CD14-positive monocyte (primary cell): ENCODE data around the gene ING4. TPM values are rescaled to one million over a fixed set of nuclear protein-coding genes. Genes with fewer than 3 reads are reported as not detected.

ENCODE experiments used
- DNase-seq, 3 donors: peaks; one replicate each; pipeline ENCODE4 v3.0.0-alpha.2; 2011 to 2022
- H2AFZ ChIP-seq: 2 replicates; pipeline ENCODE4 v1.6.0; 2012; ENCODE audit warnings: mild to moderate bottlenecking, low read depth, low read length, inconsistent platforms; ENCODE audit not compliant: insufficient read depth, poor library complexity, severe bottlenecking
- H3K27ac ChIP-seq, 2 donors: 1 replicate in 1 of 2; 2 replicates in 1 of 2; pipeline ENCODE4 v1.5.1; 2012 to 2013; ENCODE audit warnings: low read length in 2 of 2, control low read depth in 1 of 2, inconsistent platforms in 1 of 2, low read depth in 1 of 2, mild to moderate bottlenecking in 1 of 2
- H3K27me3 ChIP-seq, 2 donors: one replicate each; pipeline versions ENCODE4 v1.6.0 to v1.6.1; 2011 to 2013; ENCODE audit warnings: low read length in 2 of 2; ENCODE audit not compliant: control insufficient read depth in 2 of 2, insufficient read depth in 2 of 2
- H3K36me3 ChIP-seq, 2 donors: replicated peaks in 1 of 2; 1 replicate in 1 of 2; 2 replicates in 1 of 2; pipeline versions ENCODE4 v1.5.1 to v1.6.1; 2012 to 2013; ENCODE audit warnings: low read length in 2 of 2, control low read depth in 1 of 2, inconsistent platforms in 1 of 2, mild to moderate bottlenecking in 1 of 2; ENCODE audit not compliant: insufficient read depth in 2 of 2, control insufficient read depth in 1 of 2
- H3K4me1 ChIP-seq, 2 donors: 1 replicate in 1 of 2; 2 replicates in 1 of 2; pipeline versions ENCODE4 v1.5.1 to v1.6.1; 2012 to 2013; ENCODE audit warnings: low read length in 2 of 2, control low read depth in 1 of 2, inconsistent platforms in 1 of 2, mild to moderate bottlenecking in 1 of 2, moderate library complexity in 1 of 2; ENCODE audit not compliant: insufficient read depth in 2 of 2, control insufficient read depth in 1 of 2
- H3K4me2 ChIP-seq: replicated peaks from 2 replicates; pipeline ENCODE3; 2012; ENCODE audit warnings: low read length, moderate library complexity, mild to moderate bottlenecking; ENCODE audit not compliant: poor library complexity, severe bottlenecking; ENCODE audit errors: extremely low read depth
- H3K4me3 ChIP-seq, 3 experiments: fragments of 200-600 bp in 1 of 3; sonication (generic) in 1 of 3; replicated peaks in 1 of 3; 1 replicate in 2 of 3; 2 replicates in 1 of 3; pipeline ENCODE4 v1.5.1; 2011 to 2013; ENCODE audit warnings: low read length in 3 of 3, mild to moderate bottlenecking in 3 of 3, control low read depth in 2 of 3, low read depth in 2 of 3, inconsistent platforms in 1 of 3, moderate library complexity in 1 of 3
- H3K79me2 ChIP-seq: 2 replicates; pipeline ENCODE4 v1.6.0; 2012; ENCODE audit warnings: mild to moderate bottlenecking, control low read depth, inconsistent platforms, low read length, moderate library complexity; ENCODE audit not compliant: insufficient read depth
- H3K9ac ChIP-seq: 2 replicates; pipeline ENCODE4 v1.6.0; 2017; ENCODE audit warnings: low read length, mild to moderate bottlenecking; ENCODE audit not compliant: insufficient read depth, poor library complexity, severe bottlenecking
- H3K9me3 ChIP-seq, 2 donors: replicated peaks in 1 of 2; 1 replicate in 1 of 2; 2 replicates in 1 of 2; pipeline versions ENCODE4 v1.5.1 to v1.6.1; 2012 to 2013; ENCODE audit warnings: low read length in 2 of 2, control low read depth in 1 of 2; ENCODE audit not compliant: control insufficient read depth in 1 of 2, insufficient read depth in 1 of 2
- H4K20me1 ChIP-seq: 2 replicates; pipeline ENCODE4 v1.6.0; 2012; ENCODE audit warnings: mild to moderate bottlenecking, low read length, control low read depth, moderate library complexity; ENCODE audit not compliant: insufficient read depth
- H3K27ac Mint-ChIP-seq, 7 donors: one replicate each; pipeline ENCODE4 v1.8.0; 2020; ENCODE audit warnings: mild to moderate bottlenecking in 7 of 7, mixed read lengths in 7 of 7, moderate library complexity in 6 of 7, inconsistent platforms in 2 of 7
- H3K27me3 Mint-ChIP-seq, 3 donors: one replicate each; pipeline ENCODE4 v1.8.0; 2021 to 2022; ENCODE audit warnings: low read depth in 3 of 3, mild to moderate bottlenecking in 3 of 3, mixed read lengths in 3 of 3, moderate library complexity in 3 of 3, inconsistent platforms in 1 of 3
- H3K36me3 Mint-ChIP-seq, 2 donors: one replicate each; pipeline ENCODE4 v1.8.0; 2020; ENCODE audit warnings: mixed read lengths in 2 of 2, inconsistent platforms in 1 of 2, mild to moderate bottlenecking in 1 of 2
- H3K4me1 Mint-ChIP-seq: one replicate; pipeline ENCODE4 v1.8.0; 2020; ENCODE audit warnings: mild to moderate bottlenecking, mixed read lengths
- H3K4me3 Mint-ChIP-seq, 2 donors: one replicate each; pipeline ENCODE4 v1.8.0; 2020; ENCODE audit warnings: mild to moderate bottlenecking in 2 of 2, mixed read lengths in 2 of 2, moderate library complexity in 1 of 2
- H3K9me3 Mint-ChIP-seq, 7 donors: one replicate each; pipeline ENCODE4 v1.8.0; 2020 to 2022; ENCODE audit warnings: mixed read lengths in 7 of 7, mild to moderate bottlenecking in 6 of 7, moderate library complexity in 6 of 7, inconsistent platforms in 2 of 7
- WGBS: methylation state at CpG from one replicate; pipeline ENCODE4 v1.1.5; 2013; ENCODE audit warnings: missing lambda C conversion rate; ENCODE audit not compliant: insufficient coverage; 5-methylcytosine and 5-hydroxymethylcytosine counted together
- intact Hi-C, 2 donors: fragments of 100-400 bp; cut with micrococcal nuclease; formaldehyde crosslinking; loops; one replicate each; pipeline versions ENCODE4 v1.15.0 to v1.15.1; 2023
- polyA plus RNA-seq, 3 donors: library from polyadenylated mRNA; depleted of rRNA in 1 of 3; unstranded in 2 of 3; stranded (reverse) in 1 of 3; fragments of 300-500 nt in 2 of 3; fragments of >200 nt in 1 of 3; fragmentation: Illumina TruSeq in 2 of 3; gene quantifications; 1 replicate in 2 of 3; 2 replicates in 1 of 3; pipeline ENCODE4 v1.2.3, GENCODE V29; 2012 to 2021
- TF ChIP-seq, protein P1 (sequence below): fragments of 200-600 bp; IDR thresholded peaks from one replicate; pipeline ENCODE4 v1.8.0; 2022; ENCODE audit warnings: antibody characterized with exemption, mild to moderate bottlenecking

ING4 gene
- polyA plus RNA-seq, 3 donors, result 62.2 to 67.1 (median 64.0) TPM

- Mint-ChIP-seq H3K4me1 (peaks cover 34% of the 10 kb centered on the region), H3K4me3 (no peak overlapping the region), H3K9me3 (no peaks in the 10 kb centered on the region), H3K27ac (peak overlapping the region in 3 of 7 donors; percentile 38 to 75 (median 65)), H3K36me3 (peaks cover 53 to 57% of the 10 kb centered on the region in 2 donors), H3K27me3 (peaks cover 0 to 2% (median 2%) of the 10 kb centered on the region in 3 donors)
- H2AFZ ChIP-seq, result no peak overlapping the region
- H3K36me3 ChIP-seq, result peaks cover 37 to 42% of the 10 kb centered on the region in 2 donors
- WGBS, result 100% methylated on average over 2 of the region's 6 CpGs
- peaks cover 59% of the 10 kb centered on the region for H4K20me1 ChIP-seq
- TF ChIP-seq, protein P1, sequence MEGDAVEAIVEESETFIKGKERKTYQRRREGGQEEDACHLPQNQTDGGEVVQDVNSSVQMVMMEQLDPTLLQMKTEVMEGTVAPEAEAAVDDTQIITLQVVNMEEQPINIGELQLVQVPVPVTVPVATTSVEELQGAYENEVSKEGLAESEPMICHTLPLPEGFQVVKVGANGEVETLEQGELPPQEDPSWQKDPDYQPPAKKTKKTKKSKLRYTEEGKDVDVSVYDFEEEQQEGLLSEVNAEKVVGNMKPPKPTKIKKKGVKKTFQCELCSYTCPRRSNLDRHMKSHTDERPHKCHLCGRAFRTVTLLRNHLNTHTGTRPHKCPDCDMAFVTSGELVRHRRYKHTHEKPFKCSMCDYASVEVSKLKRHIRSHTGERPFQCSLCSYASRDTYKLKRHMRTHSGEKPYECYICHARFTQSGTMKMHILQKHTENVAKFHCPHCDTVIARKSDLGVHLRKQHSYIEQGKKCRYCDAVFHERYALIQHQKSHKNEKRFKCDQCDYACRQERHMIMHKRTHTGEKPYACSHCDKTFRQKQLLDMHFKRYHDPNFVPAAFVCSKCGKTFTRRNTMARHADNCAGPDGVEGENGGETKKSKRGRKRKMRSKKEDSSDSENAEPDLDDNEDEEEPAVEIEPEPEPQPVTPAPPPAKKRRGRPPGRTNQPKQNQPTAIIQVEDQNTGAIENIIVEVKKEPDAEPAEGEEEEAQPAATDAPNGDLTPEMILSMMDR, result no peak
- no peak for DNase-seq
- H3K79me2 ChIP-seq, result peaks cover 65% of the 10 kb centered on the region
- intact Hi-C loops, result loop anchor here in 1 of 2 donors (5.0 kb wide), 1 partner anchor 32 kb away; no protein-coding TSS in a partner anchor
- peaks cover 0 to 7% of the 10 kb centered on the region in 2 donors for H3K9me3 ChIP-seq
- H3K27ac ChIP-seq, result no peak overlapping the region
- no peak overlapping the region for H3K9ac ChIP-seq
- H3K4me3 ChIP-seq, result peak overlapping the region in 1 of 3 experiments; percentile 94
- H3K4me1 ChIP-seq, result peaks cover 41 to 53% of the 10 kb centered on the region in 2 donors
- peak overlapping the region; percentile 95 for H3K4me2 ChIP-seq
- H3K27me3 ChIP-seq, result no peaks in the 10 kb centered on the region
Measured at GRCh38 chr12:6604259-6605029, 58.5 kb downstream of the ING4 start.

GRCh38 chr12:6603095-6603567, 59.8 kb downstream of the ING4 start:
- Mint-ChIP-seq H3K4me3 (no peak overlapping the region), H3K27me3 (peaks cover 0 to 2% (median 2%) of the 10 kb centered on the region in 3 donors), H3K27ac (peak overlapping the region in 4 of 7 donors; percentile 25 to 77 (median 63)), H3K4me1 (peaks cover 34% of the 10 kb centered on the region), H3K36me3 (peaks cover 63 to 71% of the 10 kb centered on the region in 2 donors), H3K9me3 (no peaks in the 10 kb centered on the region)
- no peak overlapping the region for H2AFZ ChIP-seq
- no peak overlapping the region for H3K9ac ChIP-seq
- peak overlapping the region; percentile 28 for H3K4me2 ChIP-seq
- H3K9me3 ChIP-seq, result no peaks in the 10 kb centered on the region
- H3K4me3 ChIP-seq, result peak overlapping the region in 1 of 3 experiments; percentile 13
- 0% methylated on average over 1 of the region's 6 CpGs for WGBS
- no peaks in the 10 kb centered on the region for H3K27me3 ChIP-seq
- H3K36me3 ChIP-seq, result peaks cover 49 to 55% of the 10 kb centered on the region in 2 donors
- DNase-seq, result no peak
- H3K4me1 ChIP-seq, result peaks cover 38 to 46% of the 10 kb centered on the region in 2 donors
- TF ChIP-seq, protein P1, result no peak
- intact Hi-C loops, result no loop called here
- H3K79me2 ChIP-seq, result peaks cover 70% of the 10 kb centered on the region
- H3K27ac ChIP-seq, result peak overlapping the region; percentile 20 to 40
- peaks cover 59% of the 10 kb centered on the region for H4K20me1 ChIP-seq
